ENCODE results near the gene KIF13A.
"Not testable (repeated sequence)": the region's sequence is repeated elsewhere in the genome, so short reads cannot be mapped to it uniquely, and the experiment has no call there.

Gene KIF13A

DNA sequence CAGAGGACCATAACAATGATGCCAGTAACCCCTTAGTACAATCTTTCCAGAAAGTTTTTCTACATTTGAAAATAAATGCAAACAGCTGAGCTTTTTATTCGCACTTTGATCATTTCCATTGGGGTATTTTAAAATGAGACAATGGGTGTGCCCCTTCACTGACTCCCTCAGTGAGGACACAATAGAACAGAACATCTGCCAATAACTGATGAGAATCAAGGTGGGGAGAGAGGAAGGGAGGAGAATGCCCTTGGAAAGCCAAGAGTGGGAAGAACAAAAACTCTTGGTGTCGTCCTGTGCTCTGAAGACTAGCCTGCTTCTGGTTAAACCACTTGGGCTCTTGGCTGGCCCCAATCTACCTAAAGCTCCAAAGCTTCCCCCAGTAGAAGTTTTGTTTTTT lies 66.0 kb downstream of the KIF13A start:
- DNase-seq (ENCODE audit: low spot score) (no peak), ATAC-seq (ENCODE audit: low read depth) (no peak)
- Histone ChIP-seq H3K4me3 (ENCODE audit: severe bottlenecking) (no peak overlapping the region), H3K36me3 (ENCODE audit: low read depth) (0 out of 2 replicates have a peak, but pooled peaks cover 3% of the 10 kb centered on the region), H3K27ac (ENCODE audit: poor library complexity, severe bottlenecking) (no peak overlapping the region), H3K4me1 (ENCODE audit: insufficient read depth, poor library complexity, severe bottlenecking) (peaks cover 10% of the 10 kb centered on the region), H3K9me3 (ENCODE audit: severe bottlenecking) (no peaks in the 10 kb centered on the region), H3K27me3 (ENCODE audit: insufficient read depth, poor library complexity, severe bottlenecking) (no peaks in the 10 kb centered on the region)
- TF ChIP-seq, protein P1, sequence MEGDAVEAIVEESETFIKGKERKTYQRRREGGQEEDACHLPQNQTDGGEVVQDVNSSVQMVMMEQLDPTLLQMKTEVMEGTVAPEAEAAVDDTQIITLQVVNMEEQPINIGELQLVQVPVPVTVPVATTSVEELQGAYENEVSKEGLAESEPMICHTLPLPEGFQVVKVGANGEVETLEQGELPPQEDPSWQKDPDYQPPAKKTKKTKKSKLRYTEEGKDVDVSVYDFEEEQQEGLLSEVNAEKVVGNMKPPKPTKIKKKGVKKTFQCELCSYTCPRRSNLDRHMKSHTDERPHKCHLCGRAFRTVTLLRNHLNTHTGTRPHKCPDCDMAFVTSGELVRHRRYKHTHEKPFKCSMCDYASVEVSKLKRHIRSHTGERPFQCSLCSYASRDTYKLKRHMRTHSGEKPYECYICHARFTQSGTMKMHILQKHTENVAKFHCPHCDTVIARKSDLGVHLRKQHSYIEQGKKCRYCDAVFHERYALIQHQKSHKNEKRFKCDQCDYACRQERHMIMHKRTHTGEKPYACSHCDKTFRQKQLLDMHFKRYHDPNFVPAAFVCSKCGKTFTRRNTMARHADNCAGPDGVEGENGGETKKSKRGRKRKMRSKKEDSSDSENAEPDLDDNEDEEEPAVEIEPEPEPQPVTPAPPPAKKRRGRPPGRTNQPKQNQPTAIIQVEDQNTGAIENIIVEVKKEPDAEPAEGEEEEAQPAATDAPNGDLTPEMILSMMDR (IDR thresholded peaks at IDR 0.05; ENCODE audit: poor library complexity, severe bottlenecking), result no peak

DNA sequence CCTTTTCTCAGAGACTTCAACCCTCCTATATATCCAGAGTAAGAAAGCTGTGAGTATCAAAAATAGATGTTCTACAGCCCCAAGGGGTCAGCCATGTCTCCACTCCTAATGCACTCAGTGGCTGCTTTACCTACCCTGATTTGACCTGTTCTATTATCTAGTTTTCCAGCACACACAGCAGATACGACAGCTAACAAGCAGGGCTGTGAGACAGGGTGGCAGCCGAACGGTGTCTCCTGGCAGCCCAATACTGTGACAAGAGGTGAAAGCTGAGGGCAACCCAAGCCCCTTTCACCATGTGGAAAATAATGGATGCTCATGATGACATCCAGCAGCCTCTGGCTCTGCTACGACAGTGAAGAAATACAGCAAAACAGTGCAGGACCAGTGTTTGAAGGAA lies 67.9 kb downstream of the KIF13A start:
- Histone ChIP-seq H3K4me1 (ENCODE audit: insufficient read depth, poor library complexity, severe bottlenecking) (peaks cover 9% of the 10 kb centered on the region), H3K4me3 (ENCODE audit: severe bottlenecking) (no peak overlapping the region), H3K36me3 (ENCODE audit: low read depth) (0 out of 2 replicates have a peak, but pooled peaks cover 3% of the 10 kb centered on the region), H3K27me3 (ENCODE audit: insufficient read depth, poor library complexity, severe bottlenecking) (no peaks in the 10 kb centered on the region), H3K9me3 (ENCODE audit: severe bottlenecking) (no peaks in the 10 kb centered on the region), H3K27ac (ENCODE audit: poor library complexity, severe bottlenecking) (no peak overlapping the region)
- DNase-seq (ENCODE audit: low spot score) (no peak), ATAC-seq (ENCODE audit: low read depth) (no peak)
- TF ChIP-seq, protein P1 (IDR thresholded peaks at IDR 0.05; ENCODE audit: poor library complexity, severe bottlenecking), result no peak

DNA sequence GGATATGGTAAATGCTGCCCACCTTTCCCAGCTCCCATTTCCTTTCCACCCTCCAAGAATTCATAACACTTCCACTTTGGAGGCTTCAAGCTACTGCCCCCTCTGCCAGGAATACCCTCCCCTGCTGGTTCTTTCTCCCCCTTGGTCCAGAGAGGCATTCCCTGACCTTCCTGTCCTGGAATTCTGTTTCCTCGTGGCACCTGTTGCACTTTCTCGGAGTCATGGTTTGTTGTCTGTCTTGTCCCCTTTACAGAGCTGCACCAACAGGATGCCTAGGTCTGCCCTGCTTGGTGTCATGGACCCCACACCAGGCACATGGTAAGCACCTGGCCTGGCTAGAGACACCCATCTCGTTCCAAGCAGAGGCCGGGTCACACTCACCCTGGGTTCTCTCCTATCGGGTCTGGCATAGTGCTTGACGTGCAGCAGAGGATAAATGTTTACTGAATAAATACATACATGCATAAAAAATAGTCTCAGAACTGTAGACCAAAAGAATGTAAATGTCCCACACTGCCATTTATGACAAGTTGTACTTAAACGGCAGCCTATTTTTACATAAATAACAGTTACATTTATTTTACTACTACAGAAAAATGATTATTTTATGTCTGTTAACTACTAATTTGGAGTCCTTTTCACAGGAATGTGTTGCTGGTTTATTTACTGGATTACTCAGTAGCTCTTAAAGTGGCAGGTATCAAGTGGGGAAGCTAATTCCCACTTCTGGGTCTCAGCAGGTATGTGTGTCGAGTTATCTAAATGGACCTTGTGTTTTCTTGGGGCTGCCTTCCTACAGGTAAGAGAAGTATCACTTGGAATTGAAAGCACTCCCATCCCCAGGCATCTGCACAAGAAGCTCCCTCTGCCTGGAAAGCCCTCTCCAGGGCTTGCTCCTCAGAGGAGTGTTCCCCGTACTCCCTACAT lies 69.3 kb downstream of the KIF13A start:
- Histone ChIP-seq H3K4me1 (ENCODE audit: insufficient read depth, poor library complexity, severe bottlenecking) (no peaks in the 10 kb centered on the region), H3K4me3 (ENCODE audit: severe bottlenecking) (no peak overlapping the region), H3K9me3 (ENCODE audit: severe bottlenecking) (no peaks in the 10 kb centered on the region), H3K36me3 (ENCODE audit: low read depth) (no peaks in the 10 kb centered on the region), H3K27ac (ENCODE audit: poor library complexity, severe bottlenecking) (no peak overlapping the region), H3K27me3 (ENCODE audit: insufficient read depth, poor library complexity, severe bottlenecking) (no peaks in the 10 kb centered on the region)
- TF ChIP-seq, protein P1 (IDR thresholded peaks at IDR 0.05; ENCODE audit: poor library complexity, severe bottlenecking), result no peak
- DNase-seq (ENCODE audit: low spot score) (no peak), ATAC-seq (ENCODE audit: low read depth) (no peak)

DNA sequence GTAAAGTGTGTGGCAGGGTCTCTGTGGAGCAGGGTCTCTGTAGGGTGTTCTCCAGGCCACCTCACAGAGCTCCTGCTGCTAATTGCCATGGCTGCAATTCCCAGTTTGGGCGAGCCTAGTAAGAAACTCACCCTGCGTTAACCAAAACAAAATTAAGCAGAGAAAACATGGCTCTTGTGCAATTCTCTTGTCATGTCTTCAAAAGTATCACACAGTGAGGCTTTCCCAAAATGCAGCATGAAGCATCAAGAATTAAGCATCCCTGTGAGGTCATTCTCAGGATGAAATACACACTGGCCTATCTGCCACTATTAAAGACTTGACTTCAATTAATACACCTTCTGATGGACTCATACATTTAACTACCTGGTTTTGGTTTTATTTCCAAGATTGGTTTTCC lies 72.8 kb downstream of the KIF13A start:
- Histone ChIP-seq H3K27me3 (ENCODE audit: insufficient read depth, poor library complexity, severe bottlenecking) (no peaks in the 10 kb centered on the region), H3K4me3 (ENCODE audit: severe bottlenecking) (no peak overlapping the region), H3K9me3 (ENCODE audit: severe bottlenecking) (no peaks in the 10 kb centered on the region), H3K4me1 (ENCODE audit: insufficient read depth, poor library complexity, severe bottlenecking) (no peaks in the 10 kb centered on the region), H3K27ac (ENCODE audit: poor library complexity, severe bottlenecking) (no peak overlapping the region), H3K36me3 (ENCODE audit: low read depth) (no peaks in the 10 kb centered on the region; the same call in 1 of the 2 replicates)
- ATAC-seq (ENCODE audit: low read depth), result no peak
- DNase-seq (ENCODE audit: low spot score), result no peak
- TF ChIP-seq, protein P1 (IDR thresholded peaks at IDR 0.05; ENCODE audit: poor library complexity, severe bottlenecking), result no peak

DNA sequence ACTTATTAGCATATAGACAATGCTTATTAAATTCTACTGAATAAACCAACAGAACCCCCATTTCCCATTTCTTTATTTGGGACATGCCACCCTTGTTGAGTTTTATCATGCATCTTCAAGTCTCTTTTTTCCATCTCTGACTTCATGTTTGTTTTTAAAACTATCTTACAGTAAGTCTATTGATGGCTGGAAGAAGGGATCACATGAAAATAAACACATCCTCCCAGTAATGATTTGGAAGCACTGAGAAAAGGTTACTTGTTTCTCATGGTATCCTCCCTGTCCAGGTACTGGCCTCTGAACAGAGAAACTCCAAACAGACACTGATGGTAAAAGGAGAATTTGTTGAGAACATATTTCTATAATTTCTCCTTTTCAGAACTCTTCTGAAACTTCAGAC lies 74.9 kb downstream of the KIF13A start:
- Histone ChIP-seq H3K36me3 (ENCODE audit: low read depth) (no peaks in the 10 kb centered on the region; the same call in 1 of the 2 replicates), H3K4me3 (ENCODE audit: severe bottlenecking) (no peak overlapping the region), H3K27me3 (ENCODE audit: insufficient read depth, poor library complexity, severe bottlenecking) (no peaks in the 10 kb centered on the region), H3K4me1 (ENCODE audit: insufficient read depth, poor library complexity, severe bottlenecking) (peaks cover 6% of the 10 kb centered on the region), H3K27ac (ENCODE audit: poor library complexity, severe bottlenecking) (no peak overlapping the region), H3K9me3 (ENCODE audit: severe bottlenecking) (no peaks in the 10 kb centered on the region)
- DNase-seq (ENCODE audit: low spot score) (no peak), ATAC-seq (ENCODE audit: low read depth) (no peak)
- TF ChIP-seq, protein P1 (IDR thresholded peaks at IDR 0.05; ENCODE audit: poor library complexity, severe bottlenecking), result no peak

DNA sequence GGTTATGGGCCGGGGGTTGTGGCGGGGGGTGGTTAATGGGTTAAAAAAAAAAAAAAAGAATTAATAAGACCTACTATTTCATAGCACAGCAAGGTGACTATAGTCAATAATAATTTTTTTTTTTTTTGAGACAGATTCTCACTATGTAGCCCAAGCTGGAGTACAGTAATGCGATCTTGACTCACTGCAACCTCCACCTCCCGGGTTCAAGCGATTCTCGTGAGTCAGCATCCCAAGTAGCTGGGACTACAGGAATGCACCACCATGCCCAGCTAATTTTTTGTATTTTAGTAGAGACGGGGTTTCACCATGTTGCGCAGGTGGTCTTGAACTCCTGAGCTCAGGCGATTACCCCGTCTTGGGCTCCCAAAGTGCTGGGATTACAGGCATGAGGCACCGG lies 75.8 kb downstream of the KIF13A start:
- H3K4me3 ChIP-seq (ENCODE audit: severe bottlenecking); ATAC-seq (ENCODE audit: low read depth); H3K36me3 ChIP-seq (ENCODE audit: low read depth); H3K9me3 ChIP-seq (ENCODE audit: severe bottlenecking); DNase-seq (ENCODE audit: low spot score); H3K27ac ChIP-seq (ENCODE audit: poor library complexity, severe bottlenecking); H3K27me3 ChIP-seq (ENCODE audit: insufficient read depth, poor library complexity, severe bottlenecking): not testable (repeated sequence)
- H3K4me1 ChIP-seq (ENCODE audit: insufficient read depth, poor library complexity, severe bottlenecking), result peaks cover 15% of the 10 kb centered on the region
